ENCODE results near the gene ERGIC1. TPM values are rescaled to one million over a fixed set of nuclear protein-coding genes. Genes with fewer than 3 reads are reported as not detected.
A peak's percentile ranks its signal among the peaks of the same experiment; 100 is the strongest.
"Not testable (repeated sequence)": the region's sequence is repeated elsewhere in the genome, so short reads cannot be mapped to it uniquely, and the experiment has no call there.

ERGIC1 gene
- total and polyA plus RNA-seq, 12 donors, result 71.9 to 450 (median 248) TPM

GRCh38 chr5:172860520-172861443 lies 26.7 kb downstream of the ERGIC1 start:
- DNase-seq, result peak; percentile 84 to 97 (median 95)
- WGBS, 4 donors, result 20 to 38% (median 24%) methylated on average over 11 to 24 of the region's 24 CpGs
- H3K27me3 ChIP-seq, result no peaks in the 10 kb centered on the region
- H3K36me3 ChIP-seq (replicated peaks in 1 of 2), result no peaks in the 10 kb centered on the region
- peaks cover 53 to 81% of the 10 kb centered on the region in 2 donors for H3K4me1 ChIP-seq (replicated peaks in 1 of 2)
- TF ChIP-seq POLR2A (IDR thresholded peaks at IDR 0.05) (peak; percentile 41 to 81), CTCF (IDR thresholded peaks at IDR 0.05) (no peak)
- no peaks in the 10 kb centered on the region for H3K9me3 ChIP-seq (replicated peaks in 1 of 3)
- intact Hi-C loops (cut with DNase I), result no loop called here
- H3K4me3 ChIP-seq, result peak overlapping the region in 1 of 4 donors; percentile 28
- H3K27ac ChIP-seq, result peak overlapping the region; percentile 86 to 99 (median 91)

GRCh38 chr5:172861461-172861860 lies 27.4 kb downstream of the ERGIC1 start:
- no peaks in the 10 kb centered on the region for H3K27me3 ChIP-seq
- H3K4me3 ChIP-seq, result peak overlapping the region in 1 of 4 donors; percentile 28
- WGBS, 4 donors, result 44 to 57% (median 47%) methylated on average over 5 of the region's 5 CpGs
- H3K4me1 ChIP-seq (replicated peaks in 1 of 2), result peaks cover 48 to 79% of the 10 kb centered on the region in 2 donors
- intact Hi-C loops (cut with DNase I), result no loop called here
- H3K27ac ChIP-seq, result peak overlapping the region; percentile 86 to 99 (median 91)
- TF ChIP-seq POLR2A (IDR thresholded peaks at IDR 0.05) (no peak), CTCF (IDR thresholded peaks at IDR 0.05) (no peak)
- DNase-seq, result no peak
- H3K36me3 ChIP-seq (replicated peaks in 1 of 2), result no peaks in the 10 kb centered on the region
- no peaks in the 10 kb centered on the region for H3K9me3 ChIP-seq (replicated peaks in 1 of 3)

GRCh38 chr5:172862165-172862801 lies 28.2 kb downstream of the ERGIC1 start:
- WGBS, 4 donors, result 34 to 44% (median 40%) methylated on average over 5 of the region's 5 CpGs
- H3K36me3 ChIP-seq (replicated peaks in 1 of 2), result no peaks in the 10 kb centered on the region
- H3K9me3 ChIP-seq (replicated peaks in 1 of 3), result no peaks in the 10 kb centered on the region
- peak in 2 of 7 donors; percentile 56 to 62 for DNase-seq
- H3K4me1 ChIP-seq (replicated peaks in 1 of 2), result peaks cover 56 to 85% of the 10 kb centered on the region in 2 donors
- TF ChIP-seq POLR2A (IDR thresholded peaks at IDR 0.05) (peak in 1 of 2 donors; percentile 54), CTCF (IDR thresholded peaks at IDR 0.05) (no peak)
- H3K27ac ChIP-seq, result peak overlapping the region; percentile 86 to 99 (median 91)
- no peaks in the 10 kb centered on the region for H3K27me3 ChIP-seq
- H3K4me3 ChIP-seq, result no peak overlapping the region
- intact Hi-C loops (cut with DNase I), result no loop called here

GRCh38 chr5:172864171-172864570 lies 30.1 kb downstream of the ERGIC1 start:
- DNase-seq; H3K4me3 ChIP-seq; H3K36me3 ChIP-seq (replicated peaks in 1 of 2); H3K9me3 ChIP-seq (replicated peaks in 1 of 3); H3K27me3 ChIP-seq; intact Hi-C loops (cut with DNase I): not testable (repeated sequence)
- Histone ChIP-seq H3K4me1 (replicated peaks in 1 of 2) (peaks cover 65 to 89% of the 10 kb centered on the region in 2 donors), H3K27ac (peak overlapping the region in 4 of 5 donors; percentile 34 to 99 (median 88))
- WGBS, 4 donors, result 66 to 78% (median 69%) methylated on average over 4 of the region's 4 CpGs

Measured in adrenal gland (tissue), 12 donors.